Islet precursor cell (in vitro differentiated cells): ENCODE results near the gene KCNMA1.
"Not testable (repeated sequence)": the region's sequence is repeated elsewhere in the genome, so short reads cannot be mapped to it uniquely, and the experiment has no call there.

Source experiments
- DNase-seq: peaks from one replicate; pipeline ENCODE4 v3.0.0-alpha.2; 2018

KCNMA1 gene

GRCh38 chr10:77357185-77357584, 280.4 kb downstream of the KCNMA1 start:
- no peak for DNase-seq

GRCh38 chr10:77355844-77356243, 281.8 kb downstream of the KCNMA1 start:
- DNase-seq, result no peak

- DNase-seq, result no peak
Measured at GRCh38 chr10:77351386-77351785, 286.2 kb downstream of the KCNMA1 start.

- DNase-seq, result peak; percentile 96
Measured at GRCh38 chr10:77350711-77351119, 286.9 kb downstream of the KCNMA1 start.

GRCh38 chr10:77350134-77350533, 287.5 kb downstream of the KCNMA1 start:
- DNase-seq, result no peak

- no peak for DNase-seq
Measured at GRCh38 chr10:77349226-77349625, 288.4 kb downstream of the KCNMA1 start.

GRCh38 chr10:77348751-77349150, 288.9 kb downstream of the KCNMA1 start:
- DNase-seq, result no peak

GRCh38 chr10:77348082-77348481, 289.5 kb downstream of the KCNMA1 start:
- no peak for DNase-seq

- DNase-seq, result no peak
Measured at GRCh38 chr10:77347052-77347451, 290.6 kb downstream of the KCNMA1 start.

- DNase-seq, result no peak
Measured at GRCh38 chr10:77341055-77341454, 296.6 kb downstream of the KCNMA1 start.

- DNase-seq, result not testable (repeated sequence)
Measured at GRCh38 chr10:77339872-77340271, 297.7 kb downstream of the KCNMA1 start.

- no peak for DNase-seq
Measured at GRCh38 chr10:77339166-77339565, 298.4 kb downstream of the KCNMA1 start.

- DNase-seq, result no peak
Measured at GRCh38 chr10:77338143-77338542, 299.5 kb downstream of the KCNMA1 start.

GRCh38 chr10:77334501-77334900, 303.1 kb downstream of the KCNMA1 start:
- DNase-seq, result no peak

GRCh38 chr10:77333610-77334340, 303.8 kb downstream of the KCNMA1 start:
- no peak for DNase-seq

GRCh38 chr10:77332256-77332655, 305.4 kb downstream of the KCNMA1 start:
- no peak for DNase-seq

GRCh38 chr10:77328272-77328816, 309.3 kb downstream of the KCNMA1 start:
- peak; percentile 70 for DNase-seq

GRCh38 chr10:77325233-77325537, 312.4 kb downstream of the KCNMA1 start:
- DNase-seq, result no peak

GRCh38 chr10:77321838-77322237, 315.8 kb downstream of the KCNMA1 start:
- DNase-seq, result no peak

GRCh38 chr10:77320971-77321471, 316.6 kb downstream of the KCNMA1 start:
- DNase-seq, result no peak

GRCh38 chr10:77319557-77319956, 318.1 kb downstream of the KCNMA1 start:
- no peak for DNase-seq

- no peak for DNase-seq
Measured at GRCh38 chr10:77318739-77319138, 318.9 kb downstream of the KCNMA1 start.

- no peak for DNase-seq
Measured at GRCh38 chr10:77317221-77317620, 320.4 kb downstream of the KCNMA1 start.

GRCh38 chr10:77315496-77316129, 322.0 kb downstream of the KCNMA1 start:
- DNase-seq, result no peak
